ENCODE data around the gene TRIP4.

TRIP4 gene

DNA sequence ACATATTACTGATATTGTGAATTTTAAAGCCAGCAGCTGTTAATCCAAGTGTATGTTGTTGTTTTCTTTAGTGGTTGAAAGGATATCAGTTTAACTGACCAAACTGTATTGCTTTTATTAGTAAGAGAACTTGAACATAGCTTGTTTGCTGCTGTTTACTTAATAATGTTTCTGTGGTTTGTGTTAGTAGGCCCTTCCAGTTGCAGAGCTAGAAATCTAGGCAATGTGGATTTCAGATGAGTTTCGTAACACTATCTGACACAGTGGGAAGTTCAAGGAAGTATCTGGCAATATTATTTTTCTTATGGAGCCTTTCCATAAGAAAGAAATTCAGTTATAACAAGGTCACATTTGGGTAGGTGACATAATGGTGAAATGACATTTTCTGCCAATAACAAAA is 91.2 kb downstream of the TRIP4 start:
- TF ChIP-seq TAF1 (IDR thresholded peaks at IDR 0.05; ENCODE audit: low read depth) (no peak), CREB1 (IDR thresholded peaks at IDR 0.05; ENCODE audit: low read depth) (no peak), TCF12 (IDR thresholded peaks at IDR 0.05; ENCODE audit: low read depth) (no peak), EGR1 (IDR thresholded peaks at IDR 0.05) (no peak), RAD21 (IDR thresholded peaks at IDR 0.05; ENCODE audit: low read depth) (no peak), TEAD4 (IDR thresholded peaks at IDR 0.05) (no peak), EP300 (IDR thresholded peaks at IDR 0.05; ENCODE audit: borderline replicate concordance) (no peak), ZBTB7A (IDR thresholded peaks at IDR 0.05; ENCODE audit: low read depth) (no peak), YY1 (IDR thresholded peaks at IDR 0.05; ENCODE audit: low read depth) (no peak)
- TF ChIP-seq, protein P1, sequence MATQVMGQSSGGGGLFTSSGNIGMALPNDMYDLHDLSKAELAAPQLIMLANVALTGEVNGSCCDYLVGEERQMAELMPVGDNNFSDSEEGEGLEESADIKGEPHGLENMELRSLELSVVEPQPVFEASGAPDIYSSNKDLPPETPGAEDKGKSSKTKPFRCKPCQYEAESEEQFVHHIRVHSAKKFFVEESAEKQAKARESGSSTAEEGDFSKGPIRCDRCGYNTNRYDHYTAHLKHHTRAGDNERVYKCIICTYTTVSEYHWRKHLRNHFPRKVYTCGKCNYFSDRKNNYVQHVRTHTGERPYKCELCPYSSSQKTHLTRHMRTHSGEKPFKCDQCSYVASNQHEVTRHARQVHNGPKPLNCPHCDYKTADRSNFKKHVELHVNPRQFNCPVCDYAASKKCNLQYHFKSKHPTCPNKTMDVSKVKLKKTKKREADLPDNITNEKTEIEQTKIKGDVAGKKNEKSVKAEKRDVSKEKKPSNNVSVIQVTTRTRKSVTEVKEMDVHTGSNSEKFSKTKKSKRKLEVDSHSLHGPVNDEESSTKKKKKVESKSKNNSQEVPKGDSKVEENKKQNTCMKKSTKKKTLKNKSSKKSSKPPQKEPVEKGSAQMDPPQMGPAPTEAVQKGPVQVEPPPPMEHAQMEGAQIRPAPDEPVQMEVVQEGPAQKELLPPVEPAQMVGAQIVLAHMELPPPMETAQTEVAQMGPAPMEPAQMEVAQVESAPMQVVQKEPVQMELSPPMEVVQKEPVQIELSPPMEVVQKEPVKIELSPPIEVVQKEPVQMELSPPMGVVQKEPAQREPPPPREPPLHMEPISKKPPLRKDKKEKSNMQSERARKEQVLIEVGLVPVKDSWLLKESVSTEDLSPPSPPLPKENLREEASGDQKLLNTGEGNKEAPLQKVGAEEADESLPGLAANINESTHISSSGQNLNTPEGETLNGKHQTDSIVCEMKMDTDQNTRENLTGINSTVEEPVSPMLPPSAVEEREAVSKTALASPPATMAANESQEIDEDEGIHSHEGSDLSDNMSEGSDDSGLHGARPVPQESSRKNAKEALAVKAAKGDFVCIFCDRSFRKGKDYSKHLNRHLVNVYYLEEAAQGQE (IDR thresholded peaks at IDR 0.05; ENCODE audit: low read depth) = no peak
- TF ChIP-seq, protein P2, sequence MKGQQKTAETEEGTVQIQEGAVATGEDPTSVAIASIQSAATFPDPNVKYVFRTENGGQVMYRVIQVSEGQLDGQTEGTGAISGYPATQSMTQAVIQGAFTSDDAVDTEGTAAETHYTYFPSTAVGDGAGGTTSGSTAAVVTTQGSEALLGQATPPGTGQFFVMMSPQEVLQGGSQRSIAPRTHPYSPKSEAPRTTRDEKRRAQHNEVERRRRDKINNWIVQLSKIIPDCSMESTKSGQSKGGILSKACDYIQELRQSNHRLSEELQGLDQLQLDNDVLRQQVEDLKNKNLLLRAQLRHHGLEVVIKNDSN (IDR thresholded peaks at IDR 0.05) = no peak
- TF ChIP-seq, protein P3, sequence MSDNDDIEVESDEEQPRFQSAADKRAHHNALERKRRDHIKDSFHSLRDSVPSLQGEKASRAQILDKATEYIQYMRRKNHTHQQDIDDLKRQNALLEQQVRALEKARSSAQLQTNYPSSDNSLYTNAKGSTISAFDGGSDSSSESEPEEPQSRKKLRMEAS (IDR thresholded peaks at IDR 0.05) = no peak

DNA sequence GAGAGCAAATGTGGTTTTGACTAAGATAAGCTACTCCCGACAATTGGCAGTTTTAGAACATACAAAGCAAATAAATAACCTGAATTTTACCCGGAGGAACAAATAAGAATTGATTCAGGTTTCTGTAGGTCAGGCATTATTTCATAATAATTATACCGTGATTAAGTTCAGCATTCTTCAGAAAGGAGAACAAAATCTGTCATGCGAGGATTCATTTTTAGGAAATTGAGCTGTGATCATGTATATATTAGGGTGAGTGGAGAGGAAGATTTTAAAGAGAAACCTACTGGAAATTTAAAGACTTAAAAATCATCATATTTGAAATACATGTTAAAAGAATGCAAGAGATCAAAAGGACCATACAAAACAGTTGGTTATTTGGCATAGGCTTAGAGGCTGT is 93.3 kb downstream of the TRIP4 start:
- no peak for TF ChIP-seq ZBTB7A (IDR thresholded peaks at IDR 0.05; ENCODE audit: low read depth)
- no peak for TF ChIP-seq TCF12 (IDR thresholded peaks at IDR 0.05; ENCODE audit: low read depth)
- TF ChIP-seq, protein P1 (IDR thresholded peaks at IDR 0.05; ENCODE audit: low read depth) = no peak
- no peak for TF ChIP-seq CREB1 (IDR thresholded peaks at IDR 0.05; ENCODE audit: low read depth)
- TF ChIP-seq, protein P2 (IDR thresholded peaks at IDR 0.05) = no peak
- TF ChIP-seq EGR1 (IDR thresholded peaks at IDR 0.05) = no peak
- TF ChIP-seq EP300 (IDR thresholded peaks at IDR 0.05; ENCODE audit: borderline replicate concordance) = no peak
- TF ChIP-seq NFIC (IDR thresholded peaks at IDR 0.05) = no peak
- TF ChIP-seq TEAD4 (IDR thresholded peaks at IDR 0.05) = no peak
- TF ChIP-seq, protein P3 (IDR thresholded peaks at IDR 0.05) = no peak
- TF ChIP-seq RAD21 (IDR thresholded peaks at IDR 0.05; ENCODE audit: low read depth) = no peak
- TF ChIP-seq FOXM1 (IDR thresholded peaks at IDR 0.05; ENCODE audit: borderline replicate concordance, low read depth) = no peak
- TF ChIP-seq TAF1 (IDR thresholded peaks at IDR 0.05; ENCODE audit: low read depth) = no peak
- TF ChIP-seq YY1 (IDR thresholded peaks at IDR 0.05; ENCODE audit: low read depth) = no peak
- no peak for TF ChIP-seq CEBPB (IDR thresholded peaks at IDR 0.05)

DNA sequence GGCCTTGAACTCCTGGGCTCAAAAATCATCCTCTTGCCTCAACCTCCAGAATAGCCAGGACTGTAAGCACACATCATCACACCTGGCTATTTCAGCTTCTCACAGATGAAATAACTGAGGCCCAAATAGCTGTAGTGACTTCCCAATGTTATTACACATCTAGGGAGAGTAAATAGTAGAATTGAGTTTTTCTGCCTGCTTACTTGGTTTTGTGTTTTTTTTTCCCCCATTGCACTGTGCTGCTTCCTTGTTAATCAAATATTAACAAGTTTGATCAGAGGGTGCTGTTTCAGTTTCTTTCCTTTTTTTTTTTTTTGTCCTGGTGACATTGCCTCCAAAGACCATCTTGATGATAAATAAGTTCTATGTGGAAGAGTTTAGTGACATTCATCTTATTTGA is 96.1 kb downstream of the TRIP4 start:
- TF ChIP-seq EP300 (IDR thresholded peaks at IDR 0.05; ENCODE audit: borderline replicate concordance) = no peak
- TF ChIP-seq TCF12 (IDR thresholded peaks at IDR 0.05; ENCODE audit: low read depth) = no peak
- no peak for TF ChIP-seq EGR1 (IDR thresholded peaks at IDR 0.05)
- no peak for TF ChIP-seq TAF1 (IDR thresholded peaks at IDR 0.05; ENCODE audit: low read depth)
- no peak for TF ChIP-seq TEAD4 (IDR thresholded peaks at IDR 0.05)
- no peak for TF ChIP-seq FOXM1 (IDR thresholded peaks at IDR 0.05; ENCODE audit: borderline replicate concordance, low read depth)
- no peak for TF ChIP-seq RAD21 (IDR thresholded peaks at IDR 0.05; ENCODE audit: low read depth)
- no peak for TF ChIP-seq YY1 (IDR thresholded peaks at IDR 0.05; ENCODE audit: low read depth)
- TF ChIP-seq NFIC (IDR thresholded peaks at IDR 0.05) = no peak
- TF ChIP-seq, protein P3 (IDR thresholded peaks at IDR 0.05) = no peak
- TF ChIP-seq ZBTB7A (IDR thresholded peaks at IDR 0.05; ENCODE audit: low read depth) = no peak
- no peak for TF ChIP-seq CEBPB (IDR thresholded peaks at IDR 0.05)

DNA sequence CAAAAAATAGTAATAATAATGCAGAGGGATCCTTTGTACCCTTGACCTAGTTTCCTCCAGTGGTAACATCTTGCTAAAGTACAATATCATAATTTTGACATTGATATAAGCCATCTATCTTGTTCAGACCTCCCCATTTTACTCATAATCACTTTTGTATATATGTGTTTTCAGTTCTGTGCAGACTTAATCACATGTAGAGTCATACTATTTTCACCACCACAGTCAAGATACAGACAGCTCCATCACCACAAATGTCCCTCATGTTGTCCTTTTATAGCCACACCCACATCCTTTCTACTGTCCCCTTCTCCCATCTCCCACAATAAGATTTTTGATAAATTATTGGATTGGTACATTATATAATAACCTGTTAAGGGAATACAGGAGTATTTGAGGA is 98.2 kb downstream of the TRIP4 start:
- TF ChIP-seq TCF12 (IDR thresholded peaks at IDR 0.05; ENCODE audit: low read depth) = no peak
- TF ChIP-seq CEBPB (IDR thresholded peaks at IDR 0.05) = no peak
- TF ChIP-seq, protein P2 (IDR thresholded peaks at IDR 0.05) = no peak
- no peak for TF ChIP-seq TAF1 (IDR thresholded peaks at IDR 0.05; ENCODE audit: low read depth)
- TF ChIP-seq EGR1 (IDR thresholded peaks at IDR 0.05) = no peak
- TF ChIP-seq CREB1 (IDR thresholded peaks at IDR 0.05; ENCODE audit: low read depth) = no peak
- no peak for TF ChIP-seq RAD21 (IDR thresholded peaks at IDR 0.05; ENCODE audit: low read depth)

DNA sequence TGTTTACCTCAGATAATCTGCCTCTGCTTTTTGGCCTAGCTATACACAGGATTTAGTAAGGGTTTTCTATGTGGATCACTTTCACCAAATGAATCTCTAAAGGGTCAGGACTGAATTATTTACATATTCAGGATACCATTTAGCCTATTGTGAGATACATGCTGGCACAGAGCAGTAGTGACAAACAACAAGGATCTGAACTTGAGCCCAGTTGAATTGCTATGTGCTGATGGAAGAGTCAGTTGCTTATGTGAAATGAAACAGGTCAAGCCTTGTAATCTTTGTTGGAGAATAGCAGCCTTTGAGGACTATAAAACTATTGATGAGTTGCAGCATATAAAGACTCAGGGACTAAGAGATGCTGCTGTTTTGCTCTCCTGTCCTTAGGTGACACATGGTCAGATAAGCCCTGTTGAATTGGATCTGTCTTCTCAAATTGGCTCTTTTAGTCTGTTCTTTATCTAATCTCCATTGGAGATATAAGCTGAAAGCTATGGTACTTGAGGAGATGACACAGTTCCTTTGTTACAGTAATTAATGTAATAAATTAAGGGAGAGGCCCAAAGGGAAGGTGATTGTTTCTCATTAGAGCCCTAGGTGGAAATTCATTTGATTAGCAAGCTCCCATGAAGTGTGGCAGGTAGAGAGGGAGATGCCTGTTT is 103.1 kb downstream of the TRIP4 start:
- TF ChIP-seq NFIC (IDR thresholded peaks at IDR 0.05) = no peak
- no peak for TF ChIP-seq TEAD4 (IDR thresholded peaks at IDR 0.05)
- TF ChIP-seq, protein P2 (IDR thresholded peaks at IDR 0.05) = no peak
- TF ChIP-seq, protein P1 (IDR thresholded peaks at IDR 0.05; ENCODE audit: low read depth) = no peak
- TF ChIP-seq TCF12 (IDR thresholded peaks at IDR 0.05; ENCODE audit: low read depth) = no peak
- TF ChIP-seq CREB1 (IDR thresholded peaks at IDR 0.05; ENCODE audit: low read depth) = no peak
- no peak for TF ChIP-seq TAF1 (IDR thresholded peaks at IDR 0.05; ENCODE audit: low read depth)
- no peak for TF ChIP-seq CEBPB (IDR thresholded peaks at IDR 0.05)
- TF ChIP-seq, protein P3 (IDR thresholded peaks at IDR 0.05) = no peak
- TF ChIP-seq RAD21 (IDR thresholded peaks at IDR 0.05; ENCODE audit: low read depth) = no peak
- no peak for TF ChIP-seq FOXM1 (IDR thresholded peaks at IDR 0.05; ENCODE audit: borderline replicate concordance, low read depth)

Measured in Ishikawa (cell line).